NCI-H2227 (cell line): ENCODE measurements around the gene FAM120A.

Experiments used
- DNase-seq: peaks from one replicate; lab custom pipeline; 2025; ENCODE audit not compliant: unreplicated experiment; lab: John Stamatoyannopoulos, UW

FAM120A gene

GRCh38 chr9:93467462-93467861 is 16.0 kb downstream of the FAM120A start:
- DNase-seq = no peak

DNA sequence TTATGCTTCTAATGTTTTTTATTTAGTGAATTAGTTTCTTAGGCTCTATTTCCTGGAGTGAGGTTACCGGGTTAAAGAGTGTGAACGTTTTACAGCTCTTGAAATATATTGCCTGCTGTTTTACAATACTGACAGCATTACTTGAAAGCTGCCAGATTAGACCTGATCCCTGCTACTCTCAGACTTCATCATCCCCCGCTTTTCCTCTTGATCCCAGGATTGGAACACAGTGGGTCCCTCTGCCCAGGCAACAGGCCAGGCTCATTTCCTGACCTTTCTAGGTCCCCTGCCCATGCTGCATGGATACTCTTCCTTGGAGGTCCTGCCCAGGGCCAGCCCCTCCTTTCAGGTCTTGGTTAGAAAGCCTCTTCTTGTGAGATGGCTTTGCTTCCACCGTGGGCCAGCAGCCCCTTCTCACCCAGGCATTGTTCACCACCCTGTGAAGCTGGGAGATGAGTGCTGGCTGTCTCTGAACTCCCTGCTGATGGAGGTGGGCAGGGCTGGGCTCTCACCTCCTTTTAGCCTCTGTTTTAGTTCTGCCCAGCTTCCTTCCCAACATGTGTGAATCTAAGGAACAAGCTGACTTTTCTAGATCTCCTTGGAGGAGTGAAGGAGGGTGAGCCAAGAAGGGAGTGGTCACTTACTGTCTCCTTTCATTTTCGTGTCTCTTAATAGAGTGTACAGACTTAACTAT is 17.4 kb downstream of the FAM120A start:
- DNase-seq = peak; percentile 0

DNA sequence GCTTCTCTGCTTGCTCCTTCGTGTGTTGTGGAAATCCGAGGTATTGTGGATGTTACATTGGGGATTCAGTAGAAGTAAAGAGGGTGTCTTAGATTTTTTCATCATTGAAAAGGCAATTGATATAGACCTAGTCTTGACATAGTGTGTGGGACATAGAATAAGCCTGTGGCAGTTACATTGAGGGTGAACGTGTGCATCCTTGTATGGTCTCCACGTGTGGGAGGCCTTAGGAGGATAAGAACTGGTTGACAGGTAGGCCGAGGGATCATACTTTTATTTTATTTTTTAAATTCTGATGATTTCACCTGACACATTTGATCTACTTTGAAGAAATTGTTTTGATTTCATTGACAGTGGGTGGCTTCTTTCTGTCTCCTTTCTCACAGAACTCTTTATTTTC is 18.9 kb downstream of the FAM120A start:
- DNase-seq = no peak

DNA sequence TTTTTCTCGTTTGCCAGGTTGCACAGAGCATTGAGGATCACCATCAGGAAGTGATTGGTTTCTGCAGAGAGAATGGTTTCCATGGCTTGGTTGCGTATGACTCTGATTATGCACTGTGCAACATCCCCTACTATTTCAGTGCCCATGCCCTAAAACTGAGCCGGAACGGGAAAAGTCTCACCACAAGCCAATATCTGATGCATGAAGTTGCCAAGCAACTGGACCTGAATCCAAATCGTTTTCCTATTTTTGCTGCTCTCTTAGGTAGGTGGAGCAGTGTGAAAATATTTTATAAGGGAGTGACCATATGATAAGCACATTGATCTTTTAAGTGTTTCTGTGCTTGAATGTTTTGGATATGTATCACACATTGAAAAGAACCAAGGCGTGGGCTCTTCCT is 19.6 kb downstream of the FAM120A start:
- DNase-seq = no peak

DNA sequence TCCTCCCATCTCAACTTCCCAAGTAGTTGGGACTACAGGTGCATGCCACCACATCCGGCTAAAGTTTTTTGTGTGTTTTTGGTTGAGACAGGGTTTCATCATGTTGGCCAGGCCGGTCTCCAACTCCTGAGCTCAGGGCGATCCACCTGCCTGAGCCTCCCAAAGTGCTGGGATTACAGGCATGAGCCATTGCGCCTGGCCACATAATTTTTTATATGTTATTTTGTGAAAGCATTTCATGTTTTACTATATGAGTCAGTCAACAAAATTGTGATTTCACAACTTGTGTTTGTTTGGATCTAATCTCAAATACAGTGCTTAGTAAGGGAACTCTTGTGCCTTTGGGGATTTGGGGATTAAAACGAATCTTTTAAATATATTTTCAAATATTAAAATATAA is 21.9 kb downstream of the FAM120A start:
- no peak for DNase-seq

GRCh38 chr9:93475108-93475507 is 23.6 kb downstream of the FAM120A start:
- DNase-seq = no peak

DNA sequence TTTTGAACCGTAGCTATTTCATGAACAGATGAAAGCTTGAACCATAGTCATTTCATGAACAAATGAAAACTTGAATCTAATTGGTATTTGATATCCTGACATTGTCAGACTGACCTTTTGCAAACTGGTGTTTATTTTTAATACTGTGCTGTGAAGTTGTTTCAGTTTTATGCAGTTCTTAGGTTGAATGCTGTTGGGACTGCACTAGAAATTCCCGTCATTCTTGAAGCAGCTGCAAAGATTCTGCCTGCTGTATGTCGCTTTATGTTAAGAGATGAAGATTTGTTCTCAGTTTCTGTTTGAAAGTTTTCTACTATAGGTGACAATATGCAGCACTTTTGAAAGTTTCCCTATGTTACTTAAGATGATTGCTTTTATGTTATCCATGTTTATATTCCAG is 24.4 kb downstream of the FAM120A start:
- no peak for DNase-seq

DNA sequence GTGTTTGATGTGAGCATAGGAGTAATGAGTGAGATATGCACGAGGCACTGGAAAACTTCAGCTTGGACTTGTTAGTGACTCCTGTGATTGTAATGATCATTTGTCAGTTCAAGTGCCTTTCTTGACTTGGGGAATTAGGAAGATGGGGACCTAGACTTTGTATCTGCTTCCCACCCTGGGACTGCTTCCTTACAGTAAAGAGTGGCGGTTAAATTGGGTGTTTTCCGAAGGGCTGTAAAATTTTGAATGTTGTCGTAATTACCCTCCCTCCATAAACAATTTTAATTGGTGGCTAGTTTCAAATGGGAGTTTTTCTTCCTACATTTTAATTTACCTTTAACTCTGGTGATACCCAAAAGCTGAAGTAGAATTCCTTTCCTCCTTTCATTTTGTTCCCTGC is 25.4 kb downstream of the FAM120A start:
- no peak for DNase-seq

DNA sequence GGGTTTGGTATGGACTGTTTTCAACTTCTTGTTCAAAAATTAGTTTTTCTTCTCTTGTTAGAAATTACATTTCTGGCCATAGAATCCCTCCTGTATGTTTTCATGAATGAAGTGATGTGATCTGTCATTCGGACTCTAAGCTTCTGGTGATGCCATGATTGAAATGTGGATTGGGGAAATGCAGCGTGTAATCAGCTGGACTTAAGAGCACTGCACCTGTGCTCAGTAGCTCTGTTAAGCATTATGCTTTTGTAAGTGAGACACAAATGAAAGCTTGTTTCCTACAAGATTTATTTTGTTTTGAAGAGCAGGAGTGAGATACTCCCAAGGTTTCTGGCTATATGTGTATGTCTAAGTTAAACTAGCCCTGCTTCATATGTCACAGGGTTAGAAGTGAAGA is 25.9 kb downstream of the FAM120A start:
- no peak for DNase-seq

DNA sequence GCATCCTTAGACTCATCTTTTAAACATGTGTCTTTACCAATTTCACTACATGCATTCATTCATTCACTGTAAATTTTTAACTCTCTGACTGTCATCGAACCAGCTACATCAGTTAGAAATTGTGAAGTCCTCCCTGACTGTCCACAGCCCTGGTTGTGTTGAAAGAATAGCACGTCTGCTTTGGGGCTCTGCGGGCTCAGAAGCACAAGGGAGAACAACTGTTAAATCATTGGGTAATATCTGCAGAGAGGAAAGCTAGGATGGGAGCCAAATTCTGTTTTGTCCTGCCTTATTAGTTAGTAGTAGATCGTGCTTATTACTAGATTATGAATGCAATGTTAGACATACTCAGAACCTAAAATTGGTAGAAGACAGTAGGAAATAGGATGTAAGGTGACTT is 28.2 kb downstream of the FAM120A start:
- no peak for DNase-seq

DNA sequence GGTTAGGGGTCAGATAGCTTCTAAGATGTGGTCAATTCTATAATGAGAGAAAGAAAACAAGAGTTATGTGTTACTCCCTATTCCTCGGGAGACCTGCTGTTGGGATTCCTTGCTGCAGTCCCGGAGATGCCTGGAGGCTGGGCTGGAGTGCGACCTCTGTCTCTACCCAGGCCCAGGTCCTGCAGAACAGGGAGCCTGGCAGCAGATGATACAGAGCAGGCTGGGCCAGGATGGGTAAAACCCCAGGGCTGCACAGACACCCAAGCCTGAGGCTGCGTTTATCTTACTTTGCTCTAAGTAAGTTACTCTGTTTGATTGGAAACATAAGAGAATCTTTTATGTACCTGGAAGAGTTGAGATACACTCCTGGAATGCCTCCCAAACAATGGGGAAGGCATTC is 28.8 kb downstream of the FAM120A start:
- no peak for DNase-seq

DNA sequence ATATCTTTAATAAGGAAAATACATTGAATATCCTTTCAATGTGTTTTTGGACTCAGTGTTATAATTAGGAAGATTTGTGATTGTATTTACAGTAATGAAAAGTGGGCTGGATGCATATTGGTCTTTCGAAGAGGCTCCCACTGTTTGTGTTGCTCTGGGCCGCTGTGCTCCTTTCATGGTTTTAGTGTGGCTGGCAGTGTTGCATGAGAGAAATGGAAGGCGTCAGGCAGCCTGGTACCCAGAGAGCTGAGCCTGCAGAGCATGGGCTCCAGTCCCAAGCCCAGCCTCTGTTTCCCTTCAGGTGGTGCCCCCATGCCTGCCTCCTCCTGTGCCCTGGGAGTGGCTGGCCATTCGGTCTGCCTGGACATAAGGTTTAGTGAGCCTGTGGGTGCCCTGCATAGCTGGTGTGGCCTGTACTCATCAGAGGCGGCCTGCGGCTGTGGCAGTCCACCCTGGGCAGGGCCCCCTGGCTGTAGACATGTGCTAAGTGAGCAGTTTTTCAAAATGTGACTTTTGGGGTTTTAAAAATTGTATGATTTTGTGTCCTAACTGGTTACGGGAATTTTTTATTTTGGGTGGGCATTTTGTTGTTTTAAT is 29.3 kb downstream of the FAM120A start:
- no peak for DNase-seq

DNA sequence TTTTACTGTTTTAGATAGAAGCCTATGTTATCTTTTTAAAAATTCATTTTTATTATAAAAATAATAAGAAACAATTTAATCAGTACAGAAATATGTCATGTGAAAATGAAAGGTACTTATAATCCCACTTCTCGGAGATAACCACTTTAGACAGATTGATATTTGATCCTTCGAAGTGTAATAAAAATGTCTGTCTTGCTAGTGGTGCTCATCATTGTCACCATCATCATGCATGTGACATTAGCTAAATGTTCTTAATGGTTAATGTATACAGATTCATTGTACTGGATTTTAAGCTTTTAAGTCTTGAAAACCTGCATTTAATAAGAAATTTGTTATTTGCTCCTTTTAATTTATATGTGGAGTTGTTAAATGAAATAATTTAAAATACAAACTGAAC is 32.0 kb downstream of the FAM120A start:
- DNase-seq = no peak

DNA sequence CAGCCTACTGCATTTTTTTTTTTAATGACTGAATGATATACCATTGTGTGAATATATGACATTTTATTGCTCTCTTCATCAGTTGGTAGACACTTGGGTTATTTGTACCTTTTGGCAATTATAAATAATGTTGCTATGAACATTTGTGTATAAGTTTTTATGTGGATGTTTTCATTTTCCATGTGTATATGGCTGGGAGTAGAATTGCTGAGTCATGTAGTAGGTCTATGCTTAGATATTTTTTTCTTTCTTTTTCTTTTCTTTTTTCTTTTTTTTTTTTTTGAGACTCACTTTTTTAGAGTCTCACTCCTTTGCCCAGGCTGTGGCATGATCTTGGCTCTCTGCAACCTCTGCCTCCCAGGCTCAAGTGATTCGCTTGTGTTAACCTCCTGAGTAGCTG is 34.8 kb downstream of the FAM120A start:
- DNase-seq = no peak

DNA sequence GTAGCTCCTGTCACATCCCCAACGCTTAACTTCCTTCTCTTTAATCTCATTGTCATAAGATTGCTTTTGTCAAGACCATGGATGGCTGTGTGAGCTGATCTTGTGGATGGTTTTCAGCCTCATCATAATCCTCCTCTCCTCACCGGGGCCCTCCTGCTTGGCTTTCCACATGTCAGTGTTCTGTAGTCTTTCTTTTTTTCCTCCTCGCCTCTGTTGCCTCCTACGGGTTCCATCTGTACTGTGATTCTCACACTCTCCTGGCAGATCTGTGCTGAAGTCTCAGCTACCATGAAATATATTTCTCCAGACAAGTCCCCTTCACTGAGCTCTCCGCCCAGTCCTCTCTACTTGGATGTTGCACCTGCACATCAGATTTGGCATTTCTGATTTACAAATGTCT is 36.8 kb downstream of the FAM120A start:
- no peak for DNase-seq

DNA sequence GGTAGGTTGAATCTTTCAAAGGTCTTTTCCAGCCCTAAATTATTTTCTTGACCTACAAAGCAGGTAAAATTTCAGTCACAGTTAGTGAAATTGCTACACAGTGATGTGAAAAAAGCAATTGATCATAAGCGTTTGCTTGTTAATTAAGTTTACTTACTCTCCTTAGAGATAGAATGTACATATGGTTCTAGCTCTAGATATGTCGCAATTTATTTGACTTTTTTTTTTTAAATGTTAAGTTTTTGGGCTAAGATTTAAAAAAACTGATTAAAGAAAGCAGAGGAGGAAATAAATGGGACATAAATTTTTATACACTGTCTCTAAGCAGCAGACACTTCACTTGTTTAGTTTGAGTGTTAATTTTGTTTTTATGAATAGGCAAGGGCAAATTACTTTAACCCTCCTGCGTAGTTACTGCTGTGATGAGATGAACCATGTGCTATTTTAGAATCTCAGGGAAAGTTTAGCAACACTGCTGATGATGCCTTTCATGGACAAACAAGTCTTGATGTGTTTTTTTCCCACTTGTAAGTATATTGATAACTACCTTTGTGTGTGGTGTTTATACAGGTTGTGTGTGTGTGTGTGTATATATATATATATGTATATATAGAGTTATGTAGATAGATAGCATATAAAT is 40.2 kb downstream of the FAM120A start:
- DNase-seq = no peak

DNA sequence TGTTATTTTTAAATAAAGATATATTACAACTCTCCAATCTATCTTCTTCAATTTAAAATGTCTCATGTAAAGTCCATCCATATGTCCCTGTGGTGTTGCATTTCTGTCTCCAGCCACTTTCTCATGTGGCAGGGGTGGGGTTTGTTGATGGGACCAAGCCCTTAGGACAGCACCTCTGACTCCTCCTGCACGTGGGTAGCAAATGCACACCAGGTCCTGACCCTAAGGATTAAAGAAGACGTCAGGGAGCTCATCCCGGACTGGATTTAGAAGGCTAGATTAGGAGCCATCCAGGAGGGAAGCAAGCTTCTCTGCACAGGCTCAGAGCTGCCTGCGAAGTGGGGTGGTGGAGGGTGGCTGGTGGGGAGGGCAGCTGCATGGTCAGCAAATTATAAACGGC is 40.8 kb downstream of the FAM120A start:
- DNase-seq = no peak

DNA sequence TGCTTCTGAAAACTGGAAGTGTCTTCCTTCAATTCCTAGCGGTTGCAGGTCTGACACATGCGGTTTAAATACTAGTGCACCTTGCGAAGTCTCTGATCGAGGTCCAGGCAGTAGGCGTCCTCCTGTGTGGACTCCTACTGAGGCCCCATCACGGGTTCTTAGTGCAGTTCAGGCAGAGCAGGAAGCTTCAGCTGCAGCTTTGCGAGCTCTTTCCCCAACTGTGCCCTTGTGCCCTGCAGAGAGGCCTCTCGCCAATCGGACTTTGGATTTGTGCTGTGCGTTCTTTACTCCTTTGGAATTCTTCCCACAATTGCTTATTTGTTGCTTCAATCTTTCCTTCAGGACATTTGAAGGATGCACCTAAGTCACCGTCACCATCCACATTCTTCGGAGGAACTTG is 42.5 kb downstream of the FAM120A start:
- no peak for DNase-seq

- DNase-seq = no peak
Measured at GRCh38 chr9:93496285-93496684, 44.8 kb downstream of the FAM120A start.

- no peak for DNase-seq
Measured at GRCh38 chr9:93500571-93501298, 49.2 kb downstream of the FAM120A start.

- DNase-seq = no peak
Measured at GRCh38 chr9:93501406-93501805, 49.9 kb downstream of the FAM120A start.

- no peak for DNase-seq
Measured at GRCh38 chr9:93503381-93503780, 51.9 kb downstream of the FAM120A start.
